ENCODE results near the gene C5.

DNA sequence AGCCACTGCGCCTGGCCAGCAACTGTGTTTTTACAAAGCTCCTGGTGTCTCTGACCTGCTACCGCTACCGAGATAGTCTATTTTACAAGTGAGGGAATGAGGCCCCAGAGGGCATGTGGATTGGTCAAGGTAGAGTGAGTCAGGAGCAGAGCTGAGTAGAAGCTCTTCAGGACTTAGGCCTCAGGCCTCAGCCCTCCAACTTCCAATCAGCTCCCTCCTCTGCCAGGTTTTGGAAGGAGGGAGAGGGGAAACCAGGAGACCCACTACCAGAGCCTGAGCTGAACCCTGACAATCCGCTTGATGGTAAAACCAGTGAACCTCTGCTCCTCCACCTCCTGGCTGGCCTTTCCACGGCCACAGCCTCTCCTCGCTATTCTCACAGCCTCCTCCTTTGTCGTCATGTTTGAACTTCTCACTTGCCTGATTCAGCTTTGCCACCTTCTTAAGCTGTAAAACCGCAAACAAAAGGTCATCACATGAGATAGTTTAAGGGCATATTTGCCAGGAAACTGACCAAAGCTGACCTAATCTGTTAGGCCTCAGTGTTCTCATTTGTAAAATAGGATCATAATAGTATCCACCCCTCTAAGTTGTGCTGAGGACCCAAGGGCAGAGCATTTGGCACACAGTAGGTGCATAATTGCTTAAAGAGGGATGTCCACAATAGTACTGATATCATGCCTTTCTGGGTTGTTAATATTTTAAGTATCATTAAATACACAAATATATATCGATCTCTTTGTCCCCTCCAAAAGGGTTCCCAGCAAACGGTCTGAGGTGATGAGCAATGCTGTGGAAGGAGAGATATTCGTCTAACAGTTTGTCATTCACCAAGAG, 125.2 kb downstream of the C5 start:
- TF ChIP-seq CTCF (IDR thresholded peaks at IDR 0.05; ENCODE audit: poor library complexity) = no peak
- no peak for TF ChIP-seq EZH2phosphoT487 (IDR thresholded peaks at IDR 0.05; ENCODE audit: low read depth, severe bottlenecking, unreplicated experiment)

Measured in hepatocyte (in vitro differentiated cells).